SHP77 treated with DMSO at 0.1 percent for 48 hours (cell line): ENCODE results near the gene ATXN7L3.
A peak's percentile ranks its signal among the peaks of the same experiment; 100 is the strongest.
"Not testable (repeated sequence)": the region's sequence is repeated elsewhere in the genome, so short reads cannot be mapped to it uniquely, and the experiment has no call there.

Experiments used
- DNase-seq: peaks from one replicate; lab custom pipeline; 2025; lab: John Stamatoyannopoulos, UW

The ATXN7L3 gene

DNA sequence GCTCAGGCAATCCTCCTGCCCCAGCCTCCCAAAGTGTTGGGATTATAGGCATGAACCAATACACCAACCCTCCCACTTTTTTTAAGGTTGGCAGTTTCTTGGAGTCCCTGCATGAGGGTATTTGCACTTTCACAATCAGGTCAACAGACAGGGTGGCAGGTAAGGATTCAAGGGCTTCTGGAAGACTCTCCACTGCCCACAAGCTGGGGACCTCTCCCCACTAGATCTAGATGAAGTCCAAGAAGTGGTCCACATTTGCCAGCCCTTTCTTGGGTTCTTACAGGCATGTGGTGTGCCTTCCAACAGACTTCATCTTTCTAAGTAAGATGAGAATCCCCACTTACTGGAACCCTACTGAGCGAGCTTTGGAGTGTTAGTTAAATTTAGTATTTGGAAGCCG, 25.3 kb downstream of the ATXN7L3 start:
- no peak for DNase-seq

DNA sequence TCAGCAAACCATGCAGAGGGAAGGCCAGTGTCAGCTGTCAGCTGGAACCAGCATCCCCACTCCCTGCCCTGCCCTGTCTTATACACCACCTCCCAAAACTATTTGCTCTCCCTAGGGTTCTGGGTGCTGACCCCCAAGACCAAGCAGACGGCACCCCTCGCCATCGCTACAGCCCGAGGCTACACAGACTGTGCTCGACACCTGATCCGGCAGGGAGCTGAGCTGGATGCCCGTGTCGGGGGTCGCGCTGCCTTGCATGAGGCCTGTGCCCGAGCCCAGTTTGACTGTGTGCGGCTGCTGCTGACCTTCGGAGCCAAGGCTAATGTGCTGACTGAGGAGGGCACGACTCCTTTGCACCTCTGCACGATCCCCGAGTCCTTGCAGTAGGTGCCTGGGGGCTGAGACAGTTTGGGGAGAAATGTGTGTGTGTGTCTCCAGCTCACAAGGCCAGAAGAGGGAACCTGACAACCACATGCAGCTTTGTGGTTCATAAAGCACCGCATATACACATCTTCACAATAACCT, 27.7 kb downstream of the ATXN7L3 start:
- no peak for DNase-seq

DNA sequence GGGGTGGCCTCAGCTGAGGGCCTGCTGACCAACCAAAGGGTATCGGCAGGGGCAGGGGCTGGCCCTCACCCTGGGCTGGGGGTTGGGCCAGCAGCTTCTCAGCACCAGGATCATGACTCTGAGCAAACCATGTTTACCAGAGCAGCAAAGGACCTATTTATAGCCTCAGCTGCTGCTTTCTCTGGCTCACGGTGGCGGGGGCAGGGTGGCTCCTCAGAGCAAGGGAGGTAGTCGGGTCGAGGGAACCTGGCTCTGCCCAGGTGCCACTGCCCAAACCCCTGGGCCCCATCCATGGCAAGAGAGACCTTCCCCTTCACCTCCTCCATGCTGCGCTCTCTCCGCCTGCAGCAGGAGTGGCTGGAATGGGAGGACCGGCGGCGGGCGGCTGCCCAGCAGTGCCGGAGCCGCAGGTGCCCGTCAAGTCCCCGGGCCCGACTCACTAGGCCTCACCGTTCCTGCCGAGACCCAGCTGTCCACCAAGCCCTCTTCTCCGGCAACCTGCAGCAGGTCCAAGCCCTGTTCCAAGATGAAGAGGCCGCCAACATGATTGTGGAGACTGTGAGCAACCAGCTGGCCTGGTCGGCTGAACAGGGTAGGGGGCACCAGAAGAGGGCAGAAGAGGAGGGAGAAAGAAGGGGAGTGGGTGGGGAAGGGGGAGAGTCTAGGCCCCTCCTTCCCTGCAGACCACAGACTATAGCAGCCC, 29.0 kb downstream of the ATXN7L3 start, which contains the start of gene ASB16:
ASB16 (plus strand) TSS at position 206 of the 703 bp plus-strand sequence; CDS start at position 292, 86 bp downstream.
- peak; percentile 75 for DNase-seq

DNA sequence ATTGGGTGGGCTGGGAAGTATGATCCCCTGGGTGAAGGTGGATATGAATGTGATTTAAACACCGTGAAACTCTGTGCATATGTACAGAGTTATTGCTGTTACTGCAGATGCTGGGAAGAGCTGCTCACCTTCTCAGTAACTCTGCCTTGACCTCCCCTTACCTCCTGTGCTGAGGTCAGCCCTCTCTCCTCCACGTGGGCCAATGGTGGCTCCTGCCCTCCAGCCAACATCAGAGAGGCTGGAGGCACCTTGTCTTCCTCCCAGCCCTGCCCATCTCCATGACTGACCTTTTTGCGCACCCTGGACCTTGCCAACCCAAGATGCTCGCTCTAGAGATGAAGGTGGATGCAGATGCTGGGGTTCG, 29.6 kb downstream of the ATXN7L3 start:
- no peak for DNase-seq

DNA sequence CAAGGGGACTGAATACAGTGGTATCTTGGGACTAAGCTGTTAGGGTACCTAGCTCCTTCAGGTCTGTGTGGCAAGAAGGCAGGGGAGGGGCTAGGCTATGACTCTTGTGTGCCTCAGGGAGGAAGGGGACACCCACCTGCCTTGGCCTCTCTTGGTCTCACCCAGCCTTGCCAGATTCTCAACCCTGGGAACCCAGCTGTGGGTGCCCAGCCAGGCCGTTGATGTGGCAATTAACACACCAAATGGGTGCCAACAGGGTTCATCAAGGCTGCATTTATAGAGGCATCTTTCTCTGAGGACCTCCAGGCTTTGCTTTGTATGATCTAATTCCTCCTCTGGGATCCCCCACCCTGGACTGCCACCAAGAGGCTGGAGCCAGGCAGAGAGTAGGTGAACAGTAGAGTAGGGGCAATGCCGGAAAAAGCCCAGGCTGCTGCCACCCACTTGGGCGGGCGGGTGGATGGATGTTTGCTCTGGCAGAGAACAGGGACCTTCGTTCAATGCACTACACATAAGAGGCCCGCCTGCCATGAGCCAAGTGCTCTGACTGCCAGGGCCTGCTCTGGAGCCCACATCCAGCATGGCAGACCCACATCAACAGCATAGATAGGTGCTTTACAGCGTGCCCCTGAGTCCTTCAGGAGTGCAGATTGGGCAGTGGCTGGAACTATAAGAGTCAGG, 32.4 kb downstream of the ATXN7L3 start:
- no peak for DNase-seq

DNA sequence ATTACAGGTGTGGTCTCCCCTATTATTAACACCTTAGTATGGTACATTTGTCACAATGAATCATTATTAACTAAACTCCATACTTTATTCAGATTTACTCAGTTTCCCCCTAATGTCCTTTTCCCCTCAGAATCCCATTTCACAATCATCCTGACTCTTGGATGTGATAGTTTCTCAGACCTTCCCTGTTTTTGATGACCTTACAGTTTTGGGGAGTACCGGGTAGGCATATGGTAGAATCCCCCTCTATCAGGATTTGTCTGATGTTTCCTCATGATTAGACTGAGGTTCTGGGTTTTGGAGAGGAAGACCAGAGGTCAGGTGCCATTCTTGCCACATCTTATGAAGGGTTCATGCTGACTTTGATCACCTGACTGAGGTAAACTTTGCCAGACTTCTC, 35.2 kb downstream of the ATXN7L3 start:
- no peak for DNase-seq

DNA sequence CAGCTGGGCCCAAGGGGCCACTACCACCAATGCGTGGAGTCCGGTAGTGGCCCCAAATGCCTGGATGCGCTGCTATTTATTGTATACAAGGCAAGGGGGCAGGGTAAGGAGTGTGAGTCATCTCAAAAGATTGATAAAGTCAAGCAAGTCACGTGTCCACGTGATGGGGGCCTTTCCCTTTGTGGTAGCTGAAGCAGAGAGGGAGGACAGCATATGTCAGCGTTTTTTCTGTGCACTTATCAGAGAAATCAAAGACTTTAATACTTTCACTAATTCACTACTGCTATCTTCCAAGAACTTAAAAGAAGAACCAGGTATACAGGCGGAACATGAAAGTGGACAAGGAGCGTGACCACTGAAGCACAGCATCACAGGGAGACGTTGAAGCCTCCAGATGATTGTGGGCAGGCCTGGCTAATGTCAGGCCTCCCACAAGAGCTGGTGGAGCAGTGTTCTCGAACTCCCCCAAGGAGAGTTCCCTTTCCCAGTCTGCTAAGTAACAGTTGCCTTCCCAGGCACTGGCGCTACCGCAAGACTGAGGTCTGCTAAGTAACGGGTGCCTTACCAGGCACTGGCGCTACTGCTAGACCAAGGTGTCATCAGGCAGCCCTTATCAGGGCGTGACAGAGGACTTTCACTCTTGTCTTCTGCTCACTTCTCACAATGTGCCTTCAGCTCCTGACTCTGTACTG, 40.0 kb downstream of the ATXN7L3 start:
- no peak for DNase-seq

DNA sequence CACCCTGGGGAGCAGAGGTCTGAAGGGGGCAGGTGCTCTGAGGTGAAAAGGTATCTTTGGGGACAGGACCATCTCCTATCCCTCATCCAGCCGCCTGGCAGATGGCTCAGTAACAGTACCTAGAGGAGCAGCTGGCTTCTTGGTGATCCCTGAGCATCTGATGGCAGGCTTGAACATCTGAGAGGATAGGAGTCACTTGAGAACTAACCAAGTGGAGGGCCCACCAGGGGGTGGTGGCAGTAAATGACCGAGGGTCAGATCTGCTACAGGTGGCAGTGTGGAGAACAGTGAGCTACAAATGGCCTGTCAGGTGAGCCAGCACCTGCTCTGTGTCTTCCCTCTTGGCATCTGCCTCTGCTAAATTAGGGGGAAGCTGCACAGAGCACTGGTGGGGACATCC, 44.2 kb downstream of the ATXN7L3 start:
- no peak for DNase-seq

DNA sequence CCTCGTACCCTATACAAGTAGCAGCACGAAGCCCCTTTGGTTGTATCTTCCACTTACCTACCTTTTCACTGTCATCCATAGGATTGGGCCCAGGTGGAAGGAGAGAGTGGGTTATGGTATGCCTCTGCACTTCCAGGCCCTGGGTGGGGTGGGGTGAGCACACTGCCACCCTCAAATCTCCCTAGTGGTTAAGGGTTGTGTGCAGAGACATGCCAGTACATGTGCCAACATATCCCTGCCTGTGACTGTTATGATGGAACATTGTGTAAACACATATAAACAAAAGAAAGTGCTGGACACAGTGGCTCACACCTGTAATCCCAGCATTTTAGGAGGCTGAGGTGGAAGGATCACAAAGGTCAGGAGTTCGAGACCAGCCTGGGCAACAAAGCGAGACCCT, 46.8 kb downstream of the ATXN7L3 start:
- no peak for DNase-seq

DNA sequence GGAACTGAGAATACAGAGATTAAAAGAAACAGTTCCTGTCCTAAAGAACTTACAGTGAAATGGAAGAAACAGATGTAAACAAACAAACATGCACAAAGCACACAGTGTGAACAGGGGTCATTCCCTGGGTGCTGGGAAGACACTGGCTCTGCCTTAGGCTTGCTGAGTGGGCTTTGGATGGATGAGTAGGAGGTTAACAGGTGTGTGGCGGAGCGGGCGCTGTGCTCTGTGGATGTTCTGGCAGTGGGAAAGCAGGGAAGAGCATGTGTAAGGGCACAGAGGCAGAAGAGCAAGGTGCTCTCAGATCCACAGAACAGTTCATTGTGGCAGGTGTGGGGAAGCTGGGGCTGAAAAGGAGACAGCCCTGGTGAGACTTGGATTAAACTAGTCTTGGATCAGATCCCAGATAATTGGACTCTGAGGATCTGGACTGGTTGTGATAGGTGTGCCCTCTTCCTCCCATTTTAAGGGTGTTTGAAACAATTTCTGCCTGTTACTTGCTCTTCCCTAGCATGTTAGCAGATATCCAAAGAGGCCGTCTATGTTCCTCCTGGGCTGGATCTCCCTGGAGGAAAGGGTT, 49.8 kb downstream of the ATXN7L3 start:
- no peak for DNase-seq

DNA sequence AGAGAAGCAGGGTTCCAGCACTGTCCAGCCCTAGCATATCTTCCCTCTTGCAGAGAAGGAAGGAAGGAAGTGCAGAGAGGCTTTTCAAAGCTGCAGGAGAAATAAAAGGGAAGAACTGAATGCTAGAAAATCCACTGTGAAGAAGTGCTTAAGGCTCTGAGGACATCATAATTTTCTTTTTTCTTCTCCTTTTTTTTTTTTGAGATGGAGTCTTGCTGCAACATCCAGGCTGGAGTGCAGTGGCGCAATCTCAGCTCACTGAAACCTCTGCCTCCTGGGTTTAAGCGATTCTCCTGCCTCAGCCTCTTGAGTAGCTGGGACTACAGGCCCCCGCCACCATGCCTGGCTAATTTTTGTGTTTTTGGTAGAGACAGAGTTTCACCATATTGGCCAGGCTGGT, 50.6 kb downstream of the ATXN7L3 start:
- DNase-seq = not testable (repeated sequence)

DNA sequence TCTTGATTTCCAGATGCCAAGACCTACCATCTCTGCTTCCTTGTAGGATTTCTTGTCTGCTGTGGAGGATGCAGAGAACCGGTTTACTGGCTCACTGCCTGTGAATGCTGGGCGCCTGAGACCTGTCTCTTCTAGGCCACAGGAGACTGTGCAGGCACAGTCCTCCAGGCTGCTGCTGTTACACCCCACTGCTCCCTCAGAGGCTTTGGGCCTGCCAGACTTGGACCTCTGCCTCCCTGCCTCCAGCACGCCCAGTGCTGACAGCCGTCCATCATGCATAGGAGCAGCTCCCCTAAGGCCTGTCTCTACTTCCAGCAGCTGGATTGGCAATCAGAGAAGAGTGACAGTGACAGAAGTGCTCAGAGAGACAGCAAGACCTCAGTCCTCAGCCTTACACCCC, 51.9 kb downstream of the ATXN7L3 start:
- DNase-seq = no peak

DNA sequence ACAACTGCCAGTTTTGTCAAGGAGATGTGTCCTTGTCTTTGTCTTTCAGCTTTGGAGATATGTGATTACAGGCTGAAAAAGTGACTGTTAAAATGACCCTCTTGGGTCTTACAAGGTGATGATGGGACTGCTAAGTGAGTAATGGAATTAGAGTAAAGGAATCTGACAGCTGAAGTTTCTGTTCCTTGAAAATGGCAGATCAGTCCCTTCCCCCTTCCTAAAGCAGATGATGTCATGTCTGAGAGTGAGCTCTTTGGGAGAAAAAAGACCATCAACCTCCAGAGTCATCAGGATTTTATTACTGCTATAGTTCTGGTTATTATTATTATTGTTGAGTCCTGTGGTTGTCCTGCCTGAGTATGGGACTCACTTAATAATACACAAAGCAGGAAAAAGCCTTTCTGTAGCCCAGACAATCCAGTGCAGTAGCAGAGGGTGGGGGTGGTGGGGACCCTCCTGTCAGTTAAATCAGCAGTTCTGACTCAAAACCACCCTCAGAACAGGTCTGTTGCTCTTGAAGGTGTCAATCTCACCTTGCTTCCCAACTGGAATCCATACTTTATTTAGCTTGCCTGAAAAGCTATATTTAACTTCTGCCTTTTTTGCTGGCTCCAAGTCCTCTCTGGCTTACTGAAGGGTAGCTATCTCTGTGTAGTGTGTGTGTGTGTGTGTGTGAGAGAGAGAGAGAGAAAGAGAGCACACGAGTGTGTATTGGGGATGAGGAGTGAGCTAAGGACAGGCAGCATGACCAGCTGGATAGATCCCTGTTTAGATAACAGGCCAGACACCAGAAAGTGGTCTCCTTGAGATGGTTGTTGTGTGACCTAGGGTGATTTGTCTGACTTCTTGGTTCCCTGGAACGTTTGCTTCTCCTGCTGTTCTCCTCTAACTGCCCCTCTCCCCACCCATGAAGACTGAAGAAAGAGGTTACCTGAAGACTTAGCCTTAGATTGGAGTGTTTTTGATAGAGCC, 53.0 kb downstream of the ATXN7L3 start:
- no peak for DNase-seq

DNA sequence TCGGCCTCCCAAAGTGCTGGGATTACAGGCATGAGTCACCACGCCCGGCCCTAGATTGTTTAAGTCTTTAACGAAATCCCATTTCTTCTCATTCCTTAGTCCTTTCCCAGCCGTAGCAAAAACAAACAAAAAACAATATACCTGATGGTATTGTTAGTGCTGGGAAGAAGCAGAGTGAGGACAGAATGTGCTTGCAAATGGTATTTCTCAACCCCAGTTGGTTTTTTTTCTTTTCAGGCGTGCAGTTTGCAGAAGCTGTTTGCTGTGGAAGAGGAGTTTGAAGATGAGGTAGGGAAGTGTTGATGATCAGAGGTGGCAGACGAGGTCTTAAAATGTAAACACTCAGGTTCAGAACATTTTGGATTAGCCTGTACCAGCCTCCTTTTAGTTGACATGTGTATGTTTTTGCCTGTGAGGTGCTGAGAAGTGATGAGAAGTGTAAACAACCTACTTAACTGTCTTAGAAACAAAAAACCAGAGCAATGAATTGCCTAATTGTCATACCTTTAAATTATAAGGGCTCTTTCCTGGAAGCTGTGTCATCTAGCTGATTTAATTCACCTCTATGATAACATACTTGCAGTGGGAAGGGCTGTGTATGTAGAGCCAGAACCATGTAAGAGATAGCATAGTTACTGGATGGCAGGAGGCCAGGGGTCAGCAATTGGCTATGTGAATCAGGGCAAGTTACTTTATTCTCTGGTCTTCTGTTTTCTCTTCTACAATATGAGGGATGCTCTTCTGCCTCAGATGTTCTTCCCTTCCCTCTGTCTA, 54.5 kb downstream of the ATXN7L3 start:
- DNase-seq = no peak

DNA sequence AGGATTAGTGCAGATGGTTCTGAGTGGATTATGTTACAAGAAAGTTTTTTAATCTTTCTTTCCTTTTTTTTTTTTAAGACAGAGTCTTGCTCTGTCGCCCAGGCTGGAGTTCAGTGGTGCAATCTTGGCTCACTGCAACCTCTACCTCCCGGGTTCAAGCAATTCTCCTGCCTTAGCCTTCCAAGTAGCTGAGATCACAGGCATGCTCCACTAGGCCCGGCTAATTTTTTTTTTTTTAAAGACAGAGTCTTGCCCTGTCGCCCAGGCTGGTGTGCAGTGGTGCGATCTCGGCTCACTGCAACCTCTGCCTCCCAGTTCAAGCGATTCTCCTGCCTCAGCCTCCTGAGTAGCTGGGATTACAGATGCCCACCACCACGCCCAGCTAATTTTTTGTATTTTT, 55.8 kb downstream of the ATXN7L3 start:
- DNase-seq = not testable (repeated sequence)
